Dendritic cell treated with granulocyte-macrophage colony-stimulating factor and Interleukin-4, amounts not matched to agents 40 ng/mL and 50 ng/mL, for 4 days (primary cell): Measurements from ENCODE around the gene LDB2.

Source experiments
- H3K27ac Mint-ChIP-seq: one replicate; pipeline ENCODE4 v1.8.0; 2022; ENCODE audit warnings: mild to moderate bottlenecking, mixed read lengths
- H3K27me3 Mint-ChIP-seq: one replicate; pipeline ENCODE4 v1.8.0; 2022; ENCODE audit warnings: mild to moderate bottlenecking, mixed read lengths
- H3K36me3 Mint-ChIP-seq: one replicate; pipeline ENCODE4 v1.8.0; 2022; ENCODE audit warnings: low read depth, mixed read lengths
- H3K4me1 Mint-ChIP-seq: one replicate; pipeline ENCODE4 v1.8.0; 2022; ENCODE audit warnings: low read depth, mixed read lengths
- H3K4me3 Mint-ChIP-seq: one replicate; pipeline ENCODE4 v1.8.0; 2022; ENCODE audit warnings: mild to moderate bottlenecking, moderate library complexity, mixed read lengths
- H3K9me3 Mint-ChIP-seq: one replicate; pipeline ENCODE4 v1.8.0; 2022; ENCODE audit warnings: mixed read lengths
- intact Hi-C: fragments of 100-400 bp; cut with micrococcal nuclease; formaldehyde crosslinking; loops from one replicate; pipeline ENCODE4 v1.15.0; 2022

LDB2 gene

DNA sequence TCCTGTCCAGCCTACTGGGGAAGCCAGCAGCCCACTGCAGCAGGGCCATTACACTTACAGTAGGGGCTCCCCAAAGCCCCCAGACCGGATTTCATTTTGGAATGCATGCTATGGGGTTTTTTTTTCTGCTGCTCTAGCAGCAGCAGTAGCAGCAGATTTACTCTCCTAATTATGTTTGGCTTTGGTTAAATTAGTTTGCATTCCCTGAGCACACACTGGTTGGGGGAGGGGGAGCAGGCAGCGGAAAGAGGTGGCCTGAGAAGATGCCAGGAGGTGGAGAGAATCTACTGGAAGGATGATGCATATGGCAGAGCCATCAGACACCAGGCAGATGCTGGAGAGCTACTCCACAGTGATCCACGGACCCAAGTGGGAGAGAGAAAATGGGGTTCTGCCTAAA is 109.6 kb downstream of the LDB2 start:
- Mint-ChIP-seq H3K36me3 (no peaks in the 10 kb centered on the region), H3K27ac (no peak overlapping the region)
- intact Hi-C loops = no loop called here

GRCh38 chr4:16785793-16786527 is 112.5 kb downstream of the LDB2 start:
- Mint-ChIP-seq H3K9me3 (no peaks in the 10 kb centered on the region), H3K36me3 (no peaks in the 10 kb centered on the region), H3K27me3 (no peaks in the 10 kb centered on the region), H3K4me1 (no peaks in the 10 kb centered on the region), H3K27ac (no peak overlapping the region), H3K4me3 (no peak overlapping the region)
- intact Hi-C loops = no loop called here

More for the DNA sequence above, 109.6 kb downstream of the LDB2 start:
- no peaks in the 10 kb centered on the region for H3K27me3 Mint-ChIP-seq
- H3K4me1 Mint-ChIP-seq = no peaks in the 10 kb centered on the region
- no peaks in the 10 kb centered on the region for H3K9me3 Mint-ChIP-seq
- no peak overlapping the region for H3K4me3 Mint-ChIP-seq

DNA sequence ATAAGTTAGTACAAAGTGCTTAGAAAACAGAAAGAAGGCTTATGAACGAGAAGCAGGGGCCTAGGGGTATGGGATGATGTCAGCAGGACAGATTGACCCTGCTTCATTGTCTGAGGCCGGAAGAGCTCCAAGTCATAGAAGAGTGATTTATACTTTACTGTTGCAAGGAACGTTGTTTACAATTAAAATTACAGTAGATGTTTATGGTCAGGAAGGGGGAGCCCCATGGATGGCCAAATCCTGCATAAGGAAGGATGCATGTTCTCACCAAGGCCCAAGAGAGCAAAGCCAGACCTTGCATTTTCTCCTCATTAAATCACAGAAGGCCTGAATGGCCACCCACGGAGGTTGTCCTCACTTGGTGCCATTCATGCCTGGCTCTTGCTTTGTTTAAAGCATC is 115.3 kb downstream of the LDB2 start:
- no peaks in the 10 kb centered on the region for H3K9me3 Mint-ChIP-seq
- no peak overlapping the region for H3K27ac Mint-ChIP-seq
- no peaks in the 10 kb centered on the region for H3K36me3 Mint-ChIP-seq
- H3K4me3 Mint-ChIP-seq = no peak overlapping the region
- H3K27me3 Mint-ChIP-seq = no peaks in the 10 kb centered on the region
- intact Hi-C loops = no loop called here
- no peaks in the 10 kb centered on the region for H3K4me1 Mint-ChIP-seq

DNA sequence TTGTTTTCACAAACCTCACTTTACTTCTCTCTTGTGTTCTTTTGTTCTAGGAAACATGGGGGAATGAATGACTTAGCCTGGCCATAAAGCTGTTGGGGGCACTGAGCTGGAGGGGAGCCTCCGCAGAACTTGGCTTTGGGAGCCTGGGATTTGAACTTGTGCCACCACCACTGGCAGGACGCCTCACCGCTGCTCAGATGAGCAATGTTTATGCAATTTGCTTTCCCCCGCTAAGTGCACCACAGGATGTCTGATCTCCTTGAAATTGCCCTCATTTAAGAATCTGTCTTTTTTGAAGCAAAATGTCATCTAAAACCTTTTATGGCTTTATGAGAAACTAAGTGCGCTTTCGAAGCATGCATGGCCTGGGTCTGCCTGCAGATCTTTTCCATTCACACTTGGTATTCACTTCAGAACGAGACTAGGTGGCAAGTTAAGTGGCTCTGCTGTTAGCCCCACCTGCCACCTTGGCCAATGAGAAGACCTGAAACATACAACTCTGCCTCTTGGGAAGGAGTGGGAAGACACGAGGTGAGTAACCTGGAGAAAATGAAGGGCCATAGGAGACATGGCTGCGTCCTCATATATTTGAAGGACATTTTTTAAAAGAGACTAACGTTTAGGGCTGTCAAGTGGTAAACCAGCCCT is 119.3 kb downstream of the LDB2 start:
- Mint-ChIP-seq H3K4me3 (no peak overlapping the region), H3K27me3 (no peaks in the 10 kb centered on the region), H3K36me3 (no peaks in the 10 kb centered on the region), H3K4me1 (no peaks in the 10 kb centered on the region), H3K27ac (no peak overlapping the region), H3K9me3 (no peaks in the 10 kb centered on the region)
- intact Hi-C loops = no loop called here

DNA sequence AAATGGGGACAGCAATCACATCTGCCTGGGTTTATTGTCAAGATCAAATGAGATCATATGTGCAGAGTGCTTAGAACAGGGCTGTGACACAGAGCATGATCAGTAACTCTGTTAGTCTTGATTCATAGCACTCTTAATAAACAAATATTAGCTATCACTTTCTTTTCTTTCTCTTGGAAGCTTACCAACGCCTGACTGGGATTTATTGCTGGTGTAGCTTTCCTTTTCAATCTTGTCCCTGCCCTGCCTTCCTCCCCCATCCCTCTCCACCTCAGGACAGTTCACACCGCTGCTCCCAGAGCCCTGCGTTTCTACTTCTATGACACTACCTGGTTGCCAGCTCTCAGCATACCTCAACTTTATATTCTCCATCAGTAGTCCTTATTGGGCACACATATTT is 120.7 kb downstream of the LDB2 start:
- no peak overlapping the region for H3K4me3 Mint-ChIP-seq
- intact Hi-C loops = no loop called here
- no peak overlapping the region for H3K27ac Mint-ChIP-seq
- no peaks in the 10 kb centered on the region for H3K27me3 Mint-ChIP-seq
- no peaks in the 10 kb centered on the region for H3K4me1 Mint-ChIP-seq
- H3K36me3 Mint-ChIP-seq = no peaks in the 10 kb centered on the region
- no peaks in the 10 kb centered on the region for H3K9me3 Mint-ChIP-seq

GRCh38 chr4:16775411-16776154 is 122.9 kb downstream of the LDB2 start:
- Mint-ChIP-seq H3K27ac (no peak overlapping the region), H3K4me3 (no peak overlapping the region), H3K9me3 (no peaks in the 10 kb centered on the region), H3K4me1 (no peaks in the 10 kb centered on the region), H3K27me3 (no peaks in the 10 kb centered on the region), H3K36me3 (no peaks in the 10 kb centered on the region)
- intact Hi-C loops = no loop called here

GRCh38 chr4:16772366-16772850 is 126.0 kb downstream of the LDB2 start:
- H3K9me3 Mint-ChIP-seq = no peaks in the 10 kb centered on the region
- no peaks in the 10 kb centered on the region for H3K27me3 Mint-ChIP-seq
- H3K4me3 Mint-ChIP-seq = no peak overlapping the region
- no peaks in the 10 kb centered on the region for H3K36me3 Mint-ChIP-seq
- H3K4me1 Mint-ChIP-seq = no peaks in the 10 kb centered on the region
- no peak overlapping the region for H3K27ac Mint-ChIP-seq
- intact Hi-C loops = no loop called here

- H3K9me3 Mint-ChIP-seq = no peaks in the 10 kb centered on the region
- H3K36me3 Mint-ChIP-seq = no peaks in the 10 kb centered on the region
- H3K27ac Mint-ChIP-seq = no peak overlapping the region
- no peaks in the 10 kb centered on the region for H3K4me1 Mint-ChIP-seq
- no peaks in the 10 kb centered on the region for H3K27me3 Mint-ChIP-seq
- H3K4me3 Mint-ChIP-seq = no peak overlapping the region
- intact Hi-C loops = no loop called here
Observed at GRCh38 chr4:16770710-16771285, 127.6 kb downstream of the LDB2 start.

DNA sequence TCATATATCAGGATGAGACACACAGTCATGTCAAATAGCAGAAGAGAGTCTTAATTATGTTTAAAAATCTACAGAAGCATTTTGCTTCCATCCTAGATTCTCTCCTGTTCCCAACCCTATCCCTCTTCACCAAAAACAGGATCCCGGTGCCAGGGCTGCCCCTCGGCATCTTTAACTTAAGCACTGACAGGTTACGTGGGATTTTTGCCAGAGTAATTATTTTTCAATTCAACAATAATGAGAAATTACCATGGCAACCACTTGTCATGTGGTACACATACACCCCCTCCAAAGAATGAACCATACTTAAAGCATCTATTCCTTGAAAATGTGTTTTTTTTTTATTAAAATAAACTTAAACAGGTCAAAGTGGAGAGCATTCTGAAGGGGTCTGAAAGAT is 130.6 kb downstream of the LDB2 start:
- no peaks in the 10 kb centered on the region for H3K27me3 Mint-ChIP-seq
- H3K4me3 Mint-ChIP-seq = no peak overlapping the region
- no peaks in the 10 kb centered on the region for H3K9me3 Mint-ChIP-seq
- intact Hi-C loops = no loop called here
- H3K4me1 Mint-ChIP-seq = no peaks in the 10 kb centered on the region
- no peaks in the 10 kb centered on the region for H3K36me3 Mint-ChIP-seq
- no peak overlapping the region for H3K27ac Mint-ChIP-seq

DNA sequence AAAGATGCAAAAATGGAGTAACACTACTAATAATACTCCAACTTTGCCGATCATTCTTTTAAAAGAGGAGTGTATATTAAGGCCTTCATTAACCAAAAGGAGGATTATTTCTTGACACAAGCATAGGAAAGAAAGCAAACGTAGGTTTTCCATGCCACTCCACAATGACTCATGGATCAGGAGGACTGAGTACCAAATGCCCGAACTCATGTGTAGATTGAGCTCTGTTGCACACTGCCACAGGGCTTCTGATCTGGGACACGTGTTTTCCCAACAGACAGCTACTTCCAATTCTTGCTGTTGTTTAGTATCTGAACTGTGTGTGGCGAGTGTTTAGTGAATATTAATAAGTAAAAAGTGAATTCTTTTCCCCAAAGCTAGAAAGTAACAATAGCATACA is 131.2 kb downstream of the LDB2 start:
- Mint-ChIP-seq H3K36me3 (no peaks in the 10 kb centered on the region), H3K4me1 (no peaks in the 10 kb centered on the region), H3K27ac (no peak overlapping the region), H3K27me3 (no peaks in the 10 kb centered on the region), H3K4me3 (no peak overlapping the region), H3K9me3 (no peaks in the 10 kb centered on the region)
- intact Hi-C loops = no loop called here

DNA sequence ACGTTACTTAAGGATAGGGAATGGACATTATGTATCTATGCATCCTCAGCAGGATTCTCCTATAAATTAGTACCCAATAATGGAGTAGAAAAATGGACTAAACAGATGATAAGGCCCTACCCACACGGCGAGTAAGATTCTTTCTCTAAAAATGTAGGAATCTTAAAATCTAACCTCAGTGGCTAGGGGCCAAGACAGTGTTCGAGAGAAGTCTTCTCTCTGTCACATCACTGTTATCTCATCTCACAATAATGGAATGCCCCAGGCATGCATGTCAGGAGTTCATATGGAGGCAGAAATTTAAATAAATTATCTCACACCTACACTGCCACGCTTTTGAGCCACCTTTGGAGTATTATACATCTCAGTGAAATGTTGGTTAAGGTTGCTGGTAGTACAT is 132.9 kb downstream of the LDB2 start:
- no peaks in the 10 kb centered on the region for H3K4me1 Mint-ChIP-seq
- H3K27ac Mint-ChIP-seq = no peak overlapping the region

DNA sequence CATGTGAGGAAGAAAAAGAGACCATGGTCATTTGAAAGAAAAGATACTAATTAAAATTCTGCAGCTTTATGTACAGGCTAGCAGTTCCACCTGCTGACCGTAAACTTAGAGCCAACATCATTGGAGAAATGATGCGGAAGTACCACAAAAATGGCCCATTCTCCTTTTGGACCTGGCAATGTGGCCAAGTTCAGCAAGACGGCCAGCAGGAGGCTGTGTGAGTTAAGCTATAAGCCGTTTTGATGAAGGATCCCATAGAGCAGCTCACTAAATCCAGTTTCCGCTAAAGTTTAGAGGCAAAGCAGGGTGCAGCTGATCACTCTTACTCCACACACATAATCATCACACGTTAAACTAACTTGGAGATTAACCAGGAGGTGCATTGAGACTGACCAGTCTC is 133.8 kb downstream of the LDB2 start:
- no peaks in the 10 kb centered on the region for H3K27me3 Mint-ChIP-seq
- H3K4me1 Mint-ChIP-seq = no peaks in the 10 kb centered on the region
- no peak overlapping the region for H3K27ac Mint-ChIP-seq
- intact Hi-C loops = no loop called here
- H3K36me3 Mint-ChIP-seq = no peaks in the 10 kb centered on the region
- H3K4me3 Mint-ChIP-seq = no peak overlapping the region
- H3K9me3 Mint-ChIP-seq = no peaks in the 10 kb centered on the region

More for the DNA sequence above, 132.9 kb downstream of the LDB2 start:
- Mint-ChIP-seq H3K36me3 (no peaks in the 10 kb centered on the region), H3K4me3 (no peak overlapping the region), H3K27me3 (no peaks in the 10 kb centered on the region), H3K9me3 (no peaks in the 10 kb centered on the region)
- intact Hi-C loops = no loop called here

DNA sequence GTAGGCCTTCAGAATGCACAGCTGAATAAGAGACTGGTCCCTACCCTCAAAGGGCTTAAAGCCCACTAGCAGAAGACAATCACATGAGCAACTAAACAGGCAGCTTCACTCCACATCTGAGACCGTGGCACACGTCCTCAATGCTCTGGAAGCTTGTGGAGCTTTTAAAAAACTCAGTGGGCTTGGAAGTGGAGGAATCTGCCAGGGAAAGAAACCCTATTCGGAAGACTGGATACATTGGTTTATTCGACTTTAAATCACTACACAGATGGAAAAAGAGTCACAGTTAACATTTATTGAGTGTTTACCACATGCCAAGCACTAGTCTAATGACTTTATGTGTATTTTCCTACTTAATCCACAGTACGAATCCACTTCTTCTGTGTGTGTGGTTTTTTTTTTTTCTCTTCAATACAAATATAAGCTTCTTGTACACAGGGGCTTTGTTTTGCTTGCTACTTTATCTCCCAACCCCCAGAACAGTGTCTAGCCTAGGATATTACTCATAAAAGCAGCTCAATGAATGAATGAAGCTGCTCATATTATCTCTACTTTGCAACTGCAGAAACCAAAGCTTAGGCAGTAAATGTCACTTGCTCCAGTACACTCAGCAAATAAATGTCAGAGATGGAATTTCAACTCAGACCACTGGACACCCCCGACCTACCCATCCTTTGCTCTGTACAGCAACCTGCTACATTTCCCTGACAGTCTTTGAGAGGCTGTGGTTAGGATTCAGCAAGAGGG is 137.7 kb downstream of the LDB2 start:
- intact Hi-C loops = no loop called here
- Mint-ChIP-seq H3K36me3 (no peaks in the 10 kb centered on the region), H3K27me3 (no peaks in the 10 kb centered on the region), H3K27ac (no peak overlapping the region), H3K4me3 (no peak overlapping the region), H3K9me3 (no peaks in the 10 kb centered on the region), H3K4me1 (no peaks in the 10 kb centered on the region)
